Retina (tissue), 1 donor: ENCODE data around the gene WNT7B.

Source experiments
- DNase-seq: peaks from one replicate; pipeline ENCODE4 v3.0.0-alpha.2; 2016

WNT7B gene

DNA sequence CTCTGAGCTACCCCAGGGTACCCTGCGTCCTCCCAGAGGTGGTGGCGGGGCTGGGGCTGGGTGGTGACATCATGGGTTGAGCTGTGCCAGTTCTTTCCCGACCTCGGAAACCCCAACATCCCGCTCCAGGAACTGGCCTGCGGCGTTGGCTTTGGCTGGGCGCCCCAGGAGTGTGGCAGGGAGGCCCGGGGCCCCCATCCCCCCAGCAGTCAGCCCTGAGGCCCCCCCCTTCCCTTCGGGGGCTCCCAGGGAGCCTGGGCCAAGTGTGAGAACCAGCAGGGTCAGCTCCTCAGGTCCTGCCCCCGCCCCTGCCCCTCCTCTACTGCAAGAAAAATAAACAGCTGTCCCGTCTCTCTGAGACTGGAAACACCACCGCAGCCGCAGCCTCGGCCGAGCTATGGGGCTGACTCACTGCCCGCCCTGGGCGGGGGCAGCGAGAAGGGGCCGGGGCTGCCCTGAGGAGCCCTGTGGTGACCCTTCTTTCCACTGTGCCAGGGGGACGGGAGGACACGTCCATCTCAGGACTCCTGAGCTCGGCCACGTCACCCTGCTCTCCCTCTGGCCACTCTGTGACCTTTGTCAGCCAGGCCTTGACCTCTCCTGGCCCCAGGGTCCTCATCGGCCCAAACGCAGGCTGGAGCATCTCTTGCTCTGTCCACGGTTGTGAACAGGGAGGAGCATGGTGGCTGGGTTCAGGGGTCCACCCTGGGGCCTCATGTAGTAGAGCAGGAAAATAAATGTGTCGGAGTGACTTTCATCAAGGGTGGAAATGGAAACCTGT lies 73.4 kb downstream of the WNT7B start:
- DNase-seq: no peak

DNA sequence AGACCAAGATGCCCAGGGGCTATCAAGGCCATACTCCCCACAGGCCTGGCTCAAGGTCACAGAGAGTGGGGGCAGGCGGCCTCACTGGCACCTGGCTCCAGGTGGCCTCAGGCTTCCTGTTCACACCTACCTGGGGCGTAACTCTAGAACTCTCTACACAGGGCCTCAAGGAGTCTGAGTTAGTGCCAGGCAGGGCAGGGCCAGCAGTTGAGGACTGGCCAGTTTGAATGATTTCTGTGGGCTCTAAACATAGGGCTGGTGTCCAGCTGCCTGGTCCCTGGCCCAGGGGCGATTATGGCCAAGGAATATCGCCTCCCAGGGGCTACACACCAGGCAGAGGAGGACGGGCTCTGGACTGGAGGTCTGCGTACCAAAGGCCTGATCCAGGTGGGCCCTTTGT lies 79.2 kb downstream of the WNT7B start:
- no peak for DNase-seq

DNA sequence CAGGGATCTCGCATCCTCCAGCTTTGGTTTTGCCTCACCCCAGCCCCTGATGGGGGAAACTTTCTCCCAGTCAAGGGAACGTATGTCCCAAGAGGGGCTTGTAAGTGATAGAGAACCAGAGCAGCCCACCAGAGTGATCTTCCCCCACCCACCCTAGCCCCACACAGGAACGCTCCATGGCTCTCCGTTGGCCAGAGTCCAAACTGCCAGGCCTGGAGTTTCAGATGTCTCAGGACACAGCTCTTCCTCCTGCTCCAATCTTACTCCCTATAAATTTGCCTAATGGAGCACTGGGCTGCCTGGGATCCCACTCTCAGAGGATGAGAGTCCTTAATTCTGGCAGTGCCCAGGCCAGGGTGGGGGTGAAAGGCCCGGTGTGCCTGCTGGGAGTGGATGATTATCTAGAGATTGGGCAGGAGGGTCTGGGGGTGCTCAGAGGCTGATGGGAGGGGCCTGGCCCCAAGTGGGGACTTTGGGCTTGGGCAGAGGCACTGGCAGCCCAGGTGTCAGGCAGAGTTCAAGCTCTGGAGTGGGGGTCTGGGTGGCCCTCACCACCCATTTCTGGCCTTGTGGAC lies 79.9 kb downstream of the WNT7B start:
- no peak for DNase-seq

DNA sequence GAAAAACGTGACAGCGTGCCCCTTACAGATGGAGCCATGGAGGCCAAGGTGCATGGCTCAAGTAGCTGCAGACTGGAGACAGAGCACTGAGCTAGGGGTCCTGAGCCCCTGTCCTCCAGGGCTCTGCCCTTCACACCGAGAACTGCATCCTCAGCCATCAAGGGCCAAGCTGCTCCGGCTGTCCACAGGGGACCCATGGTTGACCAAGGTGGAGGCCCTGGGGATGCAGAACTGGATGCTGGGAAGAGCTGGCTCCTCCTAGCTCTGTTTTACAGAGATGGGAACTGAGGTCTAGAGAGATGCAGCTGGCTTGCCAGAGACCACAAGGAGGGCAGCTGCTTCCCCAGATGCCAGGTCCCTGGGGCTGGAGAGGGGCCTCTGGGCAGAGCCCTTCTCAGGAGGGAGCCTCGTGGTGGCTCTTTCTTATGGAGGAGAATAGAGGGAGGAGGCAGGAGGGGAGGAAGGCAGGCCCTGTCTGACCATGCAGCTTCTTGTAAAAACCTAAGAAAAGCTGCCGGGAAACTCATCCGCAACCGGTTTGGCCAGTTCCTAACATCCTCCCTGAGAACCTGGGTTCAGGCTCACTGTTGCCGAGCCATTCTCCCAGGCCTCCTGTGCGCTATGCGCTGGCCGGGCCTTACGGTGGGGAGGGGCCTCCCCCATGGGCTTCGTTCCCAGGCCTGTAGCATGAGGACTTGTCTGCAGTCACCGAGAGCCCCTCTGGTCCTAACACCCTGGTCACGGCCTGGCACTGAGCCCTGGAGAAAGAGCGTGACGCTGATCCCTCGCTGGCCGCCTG lies 80.6 kb downstream of the WNT7B start:
- DNase-seq: no peak

DNA sequence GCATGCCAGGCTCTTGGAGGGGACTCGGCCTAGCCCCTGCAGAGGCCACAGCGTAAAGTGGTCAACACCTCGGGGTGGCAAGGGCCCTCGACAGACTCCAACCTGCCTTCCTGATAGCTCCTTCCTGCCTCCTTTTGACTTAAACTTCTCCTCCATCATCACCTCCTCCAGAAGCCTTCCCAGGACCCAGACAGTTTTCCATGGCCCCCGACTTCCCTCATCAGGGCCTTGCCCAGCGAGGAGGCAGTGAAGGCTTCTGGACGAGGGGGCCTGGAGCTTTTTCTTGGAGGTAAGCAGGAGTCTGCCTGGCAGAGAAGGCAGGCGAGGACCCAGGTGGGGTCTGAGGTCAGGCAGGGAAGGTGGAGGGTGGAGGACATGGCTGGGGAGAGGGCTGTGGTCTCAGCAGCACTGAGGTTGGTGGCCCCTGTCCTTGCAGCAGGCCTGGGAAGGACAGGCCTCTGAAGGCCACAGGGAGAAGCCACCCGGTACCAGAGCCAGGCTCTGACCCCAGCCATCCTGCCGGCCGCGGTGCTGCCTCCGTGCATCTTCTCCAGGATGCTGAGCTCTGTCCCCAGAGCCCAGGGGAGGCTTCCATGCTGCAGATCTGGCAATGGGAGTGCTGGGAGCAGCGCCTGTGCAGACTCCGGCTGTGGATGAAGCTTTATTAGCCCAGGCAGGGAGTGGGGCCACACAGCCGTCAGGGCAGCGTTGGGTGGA lies 81.4 kb downstream of the WNT7B start:
- DNase-seq: no peak

DNA sequence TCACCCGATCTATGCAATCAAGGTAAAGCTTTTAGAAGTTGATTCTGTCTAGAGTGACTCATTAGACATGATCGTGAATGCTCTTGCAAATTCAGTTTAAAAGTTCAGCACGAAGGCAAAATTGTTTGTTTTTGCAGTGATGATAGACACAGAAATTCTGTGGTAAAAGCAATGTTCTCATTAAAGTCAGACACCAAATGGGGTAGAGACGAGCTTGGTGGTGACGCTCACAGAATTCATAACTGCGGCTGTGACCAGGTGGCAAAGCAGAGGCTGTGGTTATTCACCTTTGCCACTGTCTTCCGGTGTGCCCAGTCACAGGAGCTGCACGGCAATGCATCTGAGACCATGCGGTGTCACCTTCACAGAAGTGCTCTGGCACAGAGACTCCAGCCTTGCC lies 83.4 kb downstream of the WNT7B start:
- no peak for DNase-seq

DNA sequence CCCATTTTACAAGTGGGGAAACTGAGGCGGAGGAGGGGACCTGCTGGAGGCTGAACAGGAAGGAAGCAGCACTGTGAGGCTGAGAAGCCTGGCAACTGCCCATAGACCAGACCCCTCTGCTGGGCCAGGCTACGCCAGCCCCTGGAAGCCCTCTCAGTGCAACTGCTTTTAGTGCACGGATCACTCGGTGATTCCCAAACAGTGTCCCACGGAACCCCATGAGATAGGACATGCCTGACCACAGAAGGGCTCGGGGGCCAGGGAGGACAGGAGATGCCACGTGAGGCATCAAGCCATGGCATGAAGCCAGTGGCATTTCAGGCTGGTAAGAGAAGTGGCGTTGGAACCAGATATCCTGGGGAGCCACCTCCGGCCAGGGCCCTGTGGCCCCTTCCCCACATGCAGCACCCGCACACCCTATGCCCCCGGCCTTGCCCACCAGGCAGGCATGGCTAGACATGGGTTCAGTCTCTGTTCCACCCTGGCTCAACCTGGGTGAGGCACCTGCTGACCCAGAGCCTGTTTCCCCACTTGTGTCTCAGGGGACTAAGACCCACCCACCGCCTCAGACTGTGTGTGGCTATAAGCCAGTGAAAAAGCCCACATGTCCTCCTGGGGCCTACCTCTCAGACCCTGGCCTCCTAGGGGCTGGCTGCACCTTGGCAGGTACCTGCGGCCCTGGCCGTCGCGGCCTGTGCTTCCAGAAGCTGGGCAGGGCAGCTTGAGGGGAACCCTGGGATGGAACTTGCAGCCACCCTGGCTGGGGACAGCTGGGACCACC lies 84.1 kb downstream of the WNT7B start:
- DNase-seq: no peak

DNA sequence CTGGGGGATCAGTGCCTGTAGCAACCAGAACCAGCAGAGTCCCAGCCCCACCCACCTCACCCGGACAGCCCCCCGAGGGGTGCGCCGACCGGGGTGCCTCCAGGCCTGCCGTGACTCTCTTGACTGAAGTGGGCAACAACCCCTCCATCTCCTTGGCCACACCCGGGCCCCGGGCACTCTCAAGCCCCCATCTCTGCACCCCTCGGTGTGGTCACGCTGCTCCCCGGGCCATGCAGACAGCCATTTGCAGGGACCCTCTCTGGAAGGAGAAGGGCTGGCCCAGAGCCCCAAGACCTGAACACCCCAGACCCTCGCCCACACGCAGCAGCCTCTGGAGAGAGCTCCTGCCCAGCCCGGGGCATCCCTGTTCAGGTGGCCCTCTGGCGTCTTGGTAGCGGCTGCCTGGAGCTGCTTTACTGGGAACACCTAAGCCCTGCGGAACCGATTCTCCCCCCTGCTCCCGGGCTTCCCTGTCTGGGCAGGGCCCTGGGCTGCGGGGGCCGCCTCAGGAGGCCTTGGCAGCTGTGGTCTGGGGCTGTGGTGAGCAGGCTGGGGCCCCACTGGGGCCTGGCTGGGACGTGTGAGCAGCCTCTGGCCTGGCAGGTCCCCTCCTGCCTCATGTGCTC lies 84.9 kb downstream of the WNT7B start:
- no peak for DNase-seq

DNA sequence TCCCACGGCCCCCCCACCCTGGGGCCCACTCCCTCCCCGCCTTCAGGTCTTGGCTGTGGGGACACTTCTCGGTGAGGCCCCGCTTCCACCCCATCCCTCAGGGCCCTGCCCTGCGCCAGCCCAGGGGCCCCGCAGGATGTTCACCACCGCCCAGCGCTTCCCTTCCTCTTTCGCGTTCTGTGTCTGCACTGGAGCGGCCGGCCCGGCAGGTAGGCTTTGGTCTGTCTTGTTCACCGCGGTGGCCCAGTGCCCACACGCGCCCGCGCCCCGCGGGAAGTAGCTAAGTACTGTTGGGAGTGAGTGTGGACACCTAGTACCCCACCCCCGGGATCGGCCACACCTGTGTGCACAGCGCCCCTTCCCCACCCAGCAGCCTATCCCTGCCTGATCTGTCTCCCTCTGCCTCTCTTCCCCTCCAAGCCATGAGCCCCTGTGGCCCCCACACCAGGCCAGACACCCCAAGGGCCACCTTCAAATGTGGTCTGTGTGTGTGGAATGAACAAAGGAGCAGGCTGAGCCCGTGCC lies 85.4 kb downstream of the WNT7B start:
- no peak for DNase-seq

DNA sequence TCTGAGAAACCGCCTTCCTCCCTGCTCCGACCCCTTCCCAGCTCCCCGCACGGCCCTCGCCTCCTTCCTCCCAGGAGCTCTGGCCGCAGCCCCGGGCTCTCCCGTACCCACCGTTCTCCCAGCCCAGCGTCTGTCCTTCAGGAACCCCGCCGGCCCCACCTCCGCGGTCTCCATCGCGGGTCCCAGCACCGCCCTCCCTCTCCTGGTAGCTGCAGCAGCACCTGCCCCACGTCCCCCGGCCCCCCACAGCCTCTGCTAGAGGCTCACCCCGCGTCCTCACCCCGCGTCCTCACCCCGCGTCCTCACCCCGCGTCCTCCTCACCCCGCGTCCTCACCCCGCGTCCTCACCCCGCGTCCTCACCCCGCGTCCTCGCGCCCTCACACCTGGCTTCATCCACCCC lies 85.9 kb downstream of the WNT7B start:
- DNase-seq: no peak

DNA sequence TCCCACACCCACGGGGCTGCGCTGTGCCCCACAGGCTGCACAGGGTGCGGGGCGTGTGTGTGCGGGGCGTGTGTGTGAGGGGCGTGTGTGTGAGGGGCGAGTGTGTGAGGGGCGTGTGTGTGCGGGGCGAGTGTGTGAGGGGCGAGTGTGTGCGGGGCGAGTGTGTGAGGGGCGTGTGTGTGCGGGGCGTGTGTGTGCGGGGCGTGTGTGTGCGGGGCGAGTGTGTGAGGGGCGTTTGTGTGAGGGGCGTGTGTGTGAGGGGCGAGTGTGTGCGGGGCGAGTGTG lies 86.7 kb downstream of the WNT7B start:
- DNase-seq: no peak

DNA sequence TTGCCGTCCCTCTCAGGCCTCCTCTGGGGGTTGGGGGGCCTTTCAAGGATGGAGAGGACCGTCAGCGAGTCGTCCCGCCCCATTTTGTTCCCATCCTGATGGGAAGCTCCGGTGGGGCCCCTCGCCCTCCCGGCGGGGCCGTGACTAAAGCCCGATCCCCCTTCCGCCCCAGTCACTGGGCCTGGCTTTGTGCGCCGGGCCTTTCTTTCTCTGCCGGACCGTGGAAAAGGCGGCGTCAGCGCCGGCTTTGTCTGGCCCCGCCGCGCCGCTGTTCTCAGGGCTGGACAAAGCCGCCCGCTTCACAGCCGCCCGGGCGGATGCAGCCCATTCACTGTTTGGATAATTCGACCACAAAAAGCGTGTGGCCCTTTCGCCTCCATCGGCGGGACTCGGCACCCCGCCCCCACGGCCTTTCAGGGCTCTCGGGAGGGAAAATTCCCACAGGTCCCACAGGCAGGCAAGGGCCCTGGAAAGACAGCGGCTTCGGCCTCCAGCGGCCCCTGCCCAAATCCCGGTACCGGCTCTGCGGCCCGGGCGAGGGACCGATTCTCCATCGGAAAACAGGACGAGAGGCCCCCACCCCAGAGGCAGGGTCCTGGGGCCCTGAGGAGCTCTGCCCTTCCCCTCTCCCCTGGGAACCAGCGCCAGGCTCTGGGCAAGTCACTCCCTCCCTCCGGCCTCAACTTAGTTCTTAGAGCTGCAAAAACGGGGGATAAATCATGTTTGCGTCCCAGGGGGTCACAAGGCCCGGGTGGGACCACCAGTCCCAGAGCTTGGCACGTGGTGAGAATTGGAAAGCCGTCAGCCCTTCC lies 87.2 kb downstream of the WNT7B start:
- DNase-seq: peak; percentile 91

DNA sequence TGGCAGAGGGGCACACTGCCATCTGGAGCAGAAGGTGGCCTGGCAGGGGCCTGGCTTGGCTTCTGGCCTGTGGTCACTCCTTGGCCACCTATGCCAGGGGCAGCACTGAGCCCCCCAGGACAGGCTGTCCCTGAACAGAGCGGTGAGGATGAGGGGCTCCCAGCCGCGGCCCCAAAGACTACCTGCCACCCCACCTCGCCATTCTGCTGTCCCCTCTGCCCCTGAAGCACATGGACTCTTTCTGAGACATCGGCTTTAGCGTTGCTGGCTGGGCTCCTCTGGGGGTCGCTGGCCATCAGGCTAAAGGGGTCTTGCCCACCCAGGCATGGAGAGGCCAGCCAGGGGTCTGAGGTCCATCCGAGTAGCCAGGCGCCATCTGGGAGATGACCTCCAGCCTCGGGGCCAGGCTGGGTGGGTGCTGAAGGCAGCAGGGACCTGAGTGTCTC lies 87.8 kb downstream of the WNT7B start:
- DNase-seq: no peak

DNA sequence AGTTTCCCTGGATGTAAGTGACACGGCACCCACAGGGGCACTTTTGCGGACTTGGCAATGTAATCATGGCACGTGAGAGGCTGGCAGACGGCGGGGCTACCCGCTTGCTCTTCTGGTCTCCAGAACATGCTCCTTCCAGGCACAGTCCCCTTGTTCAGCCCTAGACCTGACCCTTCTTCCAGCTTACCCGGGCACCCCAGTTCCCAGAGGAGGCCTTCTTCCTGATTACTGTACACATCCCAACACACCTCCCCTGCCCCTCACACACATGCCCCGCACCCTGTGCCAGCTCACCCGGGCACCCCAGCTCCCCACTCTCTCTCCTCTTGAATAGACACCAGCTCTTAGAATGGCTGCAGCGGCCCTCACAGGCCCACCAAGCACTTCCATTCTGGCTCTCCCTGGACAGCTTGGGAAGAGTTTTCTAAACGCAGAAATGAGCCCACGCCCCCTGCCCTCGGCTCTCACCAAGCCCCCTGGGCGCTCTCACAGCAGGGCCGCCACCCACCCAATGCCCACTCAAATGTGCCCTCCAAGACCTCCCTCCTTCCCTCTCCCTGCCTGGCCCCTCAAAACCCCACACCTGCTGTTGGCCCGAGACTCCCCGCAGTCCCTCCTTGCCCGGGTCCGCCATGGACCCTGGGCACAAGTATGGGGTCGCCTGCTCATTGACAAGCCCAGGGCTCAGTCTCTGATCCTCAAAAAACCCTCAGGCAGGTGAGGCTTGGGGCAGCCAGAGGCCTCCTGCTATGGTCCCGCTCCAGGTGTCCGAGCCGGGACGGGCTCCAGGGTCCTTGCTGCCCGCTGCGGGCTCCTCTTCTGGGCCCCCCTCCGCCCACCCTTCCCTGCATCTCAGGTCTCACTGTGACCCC lies 88.5 kb downstream of the WNT7B start:
- DNase-seq: no peak

DNA sequence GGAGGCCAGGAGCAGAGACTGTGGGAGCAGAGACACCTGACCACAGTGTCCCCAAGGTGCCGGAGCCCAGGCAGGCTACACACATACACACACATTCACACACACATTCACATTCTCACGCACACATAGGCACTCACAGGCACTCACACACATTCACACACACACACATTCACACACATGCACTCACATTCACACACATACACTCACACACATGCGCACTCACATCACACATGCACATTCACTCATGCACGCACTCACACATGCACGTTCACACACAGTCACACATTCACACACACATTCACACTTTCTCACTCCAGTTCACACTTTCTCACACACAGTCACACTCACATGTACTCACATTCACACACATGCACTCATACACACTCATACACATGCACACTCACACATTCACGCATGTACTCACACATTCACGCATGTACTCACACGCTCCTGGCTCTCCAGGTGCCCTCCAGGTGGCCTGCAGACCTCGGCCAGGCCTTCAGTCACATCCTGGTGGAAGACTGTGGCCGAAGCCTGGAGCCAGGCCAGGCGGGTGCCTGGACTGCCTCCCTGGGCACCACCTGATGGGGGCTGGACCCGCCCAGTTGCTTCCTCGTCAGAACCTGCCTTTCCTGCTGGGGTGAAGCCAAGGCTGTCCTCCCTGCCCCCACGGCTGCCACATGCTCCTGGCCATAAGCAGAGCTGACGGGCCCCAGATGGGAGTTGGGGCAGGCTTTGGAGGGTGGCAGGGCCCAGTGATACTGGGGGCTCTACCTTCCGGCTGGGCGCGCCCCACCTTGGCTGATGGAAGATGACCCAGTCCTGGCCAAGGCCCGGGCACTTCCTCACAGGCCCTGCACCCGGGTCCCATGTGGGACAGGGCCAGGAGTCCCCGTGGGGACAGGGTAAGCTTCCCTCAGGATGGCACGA lies 89.5 kb downstream of the WNT7B start:
- DNase-seq: no peak

DNA sequence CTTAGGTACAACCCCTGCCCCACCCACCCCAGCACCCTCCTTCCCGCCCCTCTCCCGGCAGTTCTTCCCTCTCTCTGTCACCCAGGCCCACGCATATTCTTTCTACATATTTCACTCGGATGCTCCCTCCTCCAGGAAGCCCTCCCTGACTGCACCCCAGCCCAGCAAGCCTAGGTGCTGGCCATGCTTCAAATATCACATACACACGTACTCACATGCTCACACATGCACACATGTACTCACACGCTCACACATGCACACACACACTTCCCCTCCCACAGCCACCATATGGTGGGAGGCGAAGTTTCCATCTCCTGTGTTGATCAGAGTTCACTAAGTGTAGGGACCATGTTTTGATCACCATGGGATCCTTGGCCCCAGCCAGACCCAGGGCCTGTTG lies 90.4 kb downstream of the WNT7B start:
- no peak for DNase-seq

DNA sequence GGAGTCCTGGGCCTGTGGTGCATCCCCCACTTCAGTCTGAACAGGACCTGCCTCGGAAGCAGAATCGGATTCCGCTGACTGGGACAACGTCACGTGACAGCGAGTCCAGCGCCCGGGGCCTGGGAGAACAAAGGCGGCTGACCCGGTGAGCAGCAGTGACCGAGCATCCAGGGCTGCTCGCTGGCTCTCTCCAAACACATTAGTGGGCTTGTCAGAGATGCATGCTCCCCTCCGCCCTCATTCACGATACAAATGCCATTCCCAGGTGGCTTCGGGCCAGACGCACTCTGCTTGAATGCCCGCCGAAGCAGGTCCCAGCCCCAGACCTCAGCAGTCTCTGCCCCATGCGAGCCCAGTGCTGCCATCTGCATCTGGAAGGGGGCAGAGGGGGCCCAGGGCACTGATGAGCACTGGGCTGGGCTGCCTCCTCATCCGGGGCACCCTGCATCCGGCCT lies 91.0 kb downstream of the WNT7B start:
- DNase-seq: peak; percentile 81

DNA sequence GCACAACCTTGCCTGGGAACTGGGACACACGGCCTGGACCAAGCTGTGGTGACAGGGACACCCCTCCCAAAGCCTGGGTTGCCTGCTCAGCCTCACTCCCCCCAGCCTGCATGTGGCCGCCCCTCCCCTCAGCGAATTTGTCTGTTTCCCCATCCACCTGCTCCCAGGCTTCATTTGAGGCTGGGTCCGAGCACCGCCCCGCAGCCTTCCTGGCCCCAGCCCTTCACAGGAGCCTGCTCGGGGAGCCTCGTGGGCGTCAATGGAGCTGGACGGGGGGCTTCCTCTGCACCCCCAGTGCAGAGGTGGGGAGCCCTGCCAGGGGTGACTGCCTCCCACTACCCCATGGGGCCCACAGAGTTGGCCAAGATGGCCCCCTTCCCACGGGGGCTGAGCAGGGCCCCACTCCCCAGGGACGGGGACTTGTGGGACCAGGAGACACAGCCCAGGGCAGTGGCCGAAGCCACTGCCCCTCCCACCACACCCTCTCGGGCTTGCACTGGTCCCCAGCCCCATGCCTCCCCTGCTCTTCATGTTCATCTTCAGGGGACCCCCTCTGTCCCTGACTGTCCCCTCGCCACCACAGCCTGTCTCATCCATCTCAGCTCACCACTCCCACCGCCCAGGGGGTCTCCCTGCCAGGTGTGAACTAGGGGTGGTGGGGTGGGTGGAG lies 91.7 kb downstream of the WNT7B start:
- DNase-seq: no peak
